Measurements from ENCODE around the gene CARMIL1. TPM values are rescaled to one million over a fixed set of nuclear protein-coding genes. Genes with fewer than 3 reads are reported as not detected.

The CARMIL1 gene
- polyA plus RNA-seq, 2 donors, result 6.9 to 9.5 TPM

DNA sequence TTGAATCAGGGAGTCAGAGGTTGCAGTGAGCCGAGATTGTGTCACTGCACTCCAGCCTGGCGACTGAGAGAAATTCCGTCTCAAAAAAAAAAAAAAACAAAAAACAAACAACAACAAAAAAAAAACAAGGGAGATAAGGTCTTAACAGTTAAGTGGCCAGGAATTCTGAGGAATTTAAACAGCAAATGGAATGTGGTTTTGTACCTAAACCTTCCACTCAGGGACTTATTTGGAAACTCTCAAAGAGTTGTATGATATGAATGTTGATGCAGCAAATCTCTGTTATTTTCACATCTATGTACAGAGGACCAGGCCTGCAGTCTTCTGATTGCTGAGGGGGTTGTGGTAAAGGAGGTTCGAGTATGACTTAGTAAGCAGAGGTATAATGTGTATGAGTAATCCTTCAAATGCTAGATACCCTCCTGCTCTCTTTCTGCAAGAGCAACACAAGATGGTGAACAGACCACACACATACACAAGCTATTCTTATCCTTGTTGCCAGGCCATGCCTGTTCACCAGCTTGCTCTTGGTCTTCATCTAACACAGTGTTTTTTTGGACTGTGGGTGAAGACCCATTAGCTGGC lies 197.9 kb downstream of the CARMIL1 start:
- peaks cover 0 to 2% of the 10 kb centered on the region in 2 donors for H3K36me3 ChIP-seq (ENCODE audit: control insufficient read depth in 2 of 2, insufficient read depth in 2 of 2, low read length in 1 of 2)
- H3K9me3 ChIP-seq (ENCODE audit: control insufficient read depth in 2 of 2, insufficient read depth in 1 of 2, low read depth in 1 of 2, low read length in 1 of 2), result no peaks in the 10 kb centered on the region
- H3K4me1 ChIP-seq (ENCODE audit: control insufficient read depth in 2 of 2, insufficient read depth in 2 of 2, low read length in 1 of 2), result no peaks in the 10 kb centered on the region
- no peak overlapping the region for H3K27ac ChIP-seq (ENCODE audit: low read depth in 2 of 2, low read length in 1 of 2)
- WGBS, 2 donors, result 79 to 84% methylated on average over 4 of the region's 4 CpGs
- no peak overlapping the region for H3K4me3 ChIP-seq (ENCODE audit: low read depth in 1 of 2, low read length in 2 of 2)
- no peaks in the 10 kb centered on the region for H3K27me3 ChIP-seq (ENCODE audit: control insufficient read depth in 1 of 2, insufficient read depth in 2 of 2, low read length in 2 of 2)

DNA sequence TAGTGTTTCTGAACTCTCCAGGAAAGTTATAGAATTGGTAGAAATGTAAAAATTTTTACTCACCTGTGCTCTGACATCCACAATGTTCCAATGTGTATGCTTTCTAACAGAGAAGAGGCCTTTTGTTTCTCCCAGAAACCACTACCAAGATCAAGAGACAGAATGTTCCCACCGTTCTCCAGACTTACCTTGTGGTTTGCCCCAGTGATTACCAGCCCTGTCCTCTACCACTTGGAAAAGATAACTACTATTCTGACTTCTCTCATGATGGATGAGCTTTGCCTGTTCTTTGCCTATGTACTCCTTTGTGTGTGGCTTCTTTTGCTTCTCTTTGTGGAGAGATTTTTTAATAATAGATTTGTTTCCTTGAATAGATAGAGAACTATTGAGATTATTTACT lies 199.8 kb downstream of the CARMIL1 start:
- no peaks in the 10 kb centered on the region for H3K27me3 ChIP-seq (ENCODE audit: control insufficient read depth in 1 of 2, insufficient read depth in 2 of 2, low read length in 2 of 2)
- H3K4me1 ChIP-seq (ENCODE audit: control insufficient read depth in 2 of 2, insufficient read depth in 2 of 2, low read length in 1 of 2), result no peaks in the 10 kb centered on the region
- H3K36me3 ChIP-seq (ENCODE audit: control insufficient read depth in 2 of 2, insufficient read depth in 2 of 2, low read length in 1 of 2), result peaks cover 0 to 2% of the 10 kb centered on the region in 2 donors
- no peak overlapping the region for H3K4me3 ChIP-seq (ENCODE audit: low read depth in 1 of 2, low read length in 2 of 2)
- H3K27ac ChIP-seq (ENCODE audit: low read depth in 2 of 2, low read length in 1 of 2), result no peak overlapping the region
- WGBS, 2 donors, result 47 to 59% methylated on average over 1 of the region's 1 CpG
- no peaks in the 10 kb centered on the region for H3K9me3 ChIP-seq (ENCODE audit: control insufficient read depth in 2 of 2, insufficient read depth in 1 of 2, low read depth in 1 of 2, low read length in 1 of 2)

DNA sequence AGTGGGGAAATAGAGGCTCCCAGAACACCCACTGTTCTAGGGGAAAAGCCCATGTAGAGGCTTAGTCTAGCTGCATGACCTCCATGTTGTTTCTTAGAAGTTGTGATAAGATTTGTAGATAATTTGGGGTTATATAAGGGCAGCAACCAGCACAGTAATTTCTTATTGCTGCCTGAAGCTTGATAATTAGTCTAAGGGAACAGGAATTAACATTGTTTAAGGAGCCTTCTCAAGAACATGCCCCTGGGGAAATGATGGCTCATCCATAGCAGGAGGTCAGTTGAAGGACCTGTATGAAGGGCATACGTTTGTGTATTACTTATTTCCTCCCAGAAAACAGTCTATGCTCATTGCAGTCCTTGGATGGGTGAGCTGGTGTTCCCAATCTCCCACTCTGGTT lies 202.1 kb downstream of the CARMIL1 start:
- Histone ChIP-seq H3K27ac (ENCODE audit: low read depth in 2 of 2, low read length in 1 of 2) (no peak overlapping the region), H3K36me3 (ENCODE audit: control insufficient read depth in 2 of 2, insufficient read depth in 2 of 2, low read length in 1 of 2) (peaks cover 0 to 1% of the 10 kb centered on the region in 2 donors), H3K4me3 (ENCODE audit: low read depth in 1 of 2, low read length in 2 of 2) (no peak overlapping the region), H3K27me3 (ENCODE audit: control insufficient read depth in 1 of 2, insufficient read depth in 2 of 2, low read length in 2 of 2) (no peaks in the 10 kb centered on the region), H3K9me3 (ENCODE audit: control insufficient read depth in 2 of 2, insufficient read depth in 1 of 2, low read depth in 1 of 2, low read length in 1 of 2) (no peaks in the 10 kb centered on the region), H3K4me1 (ENCODE audit: control insufficient read depth in 2 of 2, insufficient read depth in 2 of 2, low read length in 1 of 2) (no peaks in the 10 kb centered on the region)
- WGBS, 2 donors, result 78 to 82% methylated on average over 1 of the region's 1 CpG

GRCh38 chr6:25482996-25483395 lies 203.8 kb downstream of the CARMIL1 start:
- Histone ChIP-seq H3K9me3 (ENCODE audit: control insufficient read depth in 2 of 2, insufficient read depth in 1 of 2, low read depth in 1 of 2, low read length in 1 of 2) (no peaks in the 10 kb centered on the region), H3K27ac (ENCODE audit: low read depth in 2 of 2, low read length in 1 of 2) (no peak overlapping the region), H3K4me3 (ENCODE audit: low read depth in 1 of 2, low read length in 2 of 2) (no peak overlapping the region), H3K27me3 (ENCODE audit: control insufficient read depth in 1 of 2, insufficient read depth in 2 of 2, low read length in 2 of 2) (no peaks in the 10 kb centered on the region), H3K36me3 (ENCODE audit: control insufficient read depth in 2 of 2, insufficient read depth in 2 of 2, low read length in 1 of 2) (no peaks in the 10 kb centered on the region), H3K4me1 (ENCODE audit: control insufficient read depth in 2 of 2, insufficient read depth in 2 of 2, low read length in 1 of 2) (no peaks in the 10 kb centered on the region)
- WGBS, 2 donors, result 91 to 94% methylated on average over 1 of the region's 1 CpG

DNA sequence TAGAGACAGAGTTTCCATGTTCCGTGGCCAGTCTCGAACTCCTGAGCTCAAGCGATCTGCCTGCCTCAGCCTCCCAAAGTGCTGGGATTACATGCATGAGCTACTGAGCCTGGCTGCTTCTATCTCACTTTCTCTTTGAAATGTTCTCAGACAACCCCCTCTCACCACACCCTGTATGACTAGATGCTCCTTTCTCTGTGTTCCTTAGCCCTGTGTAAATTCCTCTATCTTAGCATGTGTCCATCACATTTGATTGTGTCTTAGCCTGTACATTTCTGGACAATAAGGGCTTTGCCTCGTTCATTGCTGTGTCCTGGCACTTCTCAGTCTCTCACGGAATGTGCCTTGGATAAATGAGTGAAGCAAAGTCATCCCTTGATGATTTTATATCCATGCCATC lies 204.8 kb downstream of the CARMIL1 start:
- H3K27me3 ChIP-seq (ENCODE audit: control insufficient read depth in 1 of 2, insufficient read depth in 2 of 2, low read length in 2 of 2), result no peaks in the 10 kb centered on the region
- 90 to 93% methylated on average over 5 of the region's 5 CpGs for WGBS, 2 donors
- H3K4me1 ChIP-seq (ENCODE audit: control insufficient read depth in 2 of 2, insufficient read depth in 2 of 2, low read length in 1 of 2), result no peaks in the 10 kb centered on the region
- no peaks in the 10 kb centered on the region for H3K36me3 ChIP-seq (ENCODE audit: control insufficient read depth in 2 of 2, insufficient read depth in 2 of 2, low read length in 1 of 2)
- no peak overlapping the region for H3K4me3 ChIP-seq (ENCODE audit: low read depth in 1 of 2, low read length in 2 of 2)
- H3K9me3 ChIP-seq (ENCODE audit: control insufficient read depth in 2 of 2, insufficient read depth in 1 of 2, low read depth in 1 of 2, low read length in 1 of 2), result no peaks in the 10 kb centered on the region
- no peak overlapping the region for H3K27ac ChIP-seq (ENCODE audit: low read depth in 2 of 2, low read length in 1 of 2)

DNA sequence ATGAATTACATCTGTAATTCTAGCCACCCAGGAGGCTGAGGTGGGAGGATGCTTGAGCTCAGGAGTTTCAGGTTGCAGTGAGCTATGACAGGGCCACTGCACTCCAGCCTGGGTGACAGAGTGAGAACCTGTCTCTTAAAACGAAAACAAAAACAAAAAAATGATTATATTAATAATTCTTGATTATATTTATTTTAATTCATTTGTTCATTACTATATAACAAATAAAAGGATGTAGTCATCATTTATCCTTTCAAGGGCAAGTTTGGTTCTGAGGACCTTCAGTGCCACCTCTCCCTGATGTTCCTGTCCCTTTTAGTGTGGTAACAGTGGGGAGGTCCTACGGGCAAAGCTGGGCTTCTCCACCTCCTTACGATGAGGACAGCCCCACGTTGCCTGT lies 205.7 kb downstream of the CARMIL1 start:
- no peak overlapping the region for H3K4me3 ChIP-seq (ENCODE audit: low read depth in 1 of 2, low read length in 2 of 2)
- no peaks in the 10 kb centered on the region for H3K27me3 ChIP-seq (ENCODE audit: control insufficient read depth in 1 of 2, insufficient read depth in 2 of 2, low read length in 2 of 2)
- H3K9me3 ChIP-seq (ENCODE audit: control insufficient read depth in 2 of 2, insufficient read depth in 1 of 2, low read depth in 1 of 2, low read length in 1 of 2), result no peaks in the 10 kb centered on the region
- H3K4me1 ChIP-seq (ENCODE audit: control insufficient read depth in 2 of 2, insufficient read depth in 2 of 2, low read length in 1 of 2), result no peaks in the 10 kb centered on the region
- no peaks in the 10 kb centered on the region for H3K36me3 ChIP-seq (ENCODE audit: control insufficient read depth in 2 of 2, insufficient read depth in 2 of 2, low read length in 1 of 2)
- no peak overlapping the region for H3K27ac ChIP-seq (ENCODE audit: low read depth in 2 of 2, low read length in 1 of 2)
- WGBS, 2 donors, result 84 to 91% methylated on average over 4 of the region's 4 CpGs

DNA sequence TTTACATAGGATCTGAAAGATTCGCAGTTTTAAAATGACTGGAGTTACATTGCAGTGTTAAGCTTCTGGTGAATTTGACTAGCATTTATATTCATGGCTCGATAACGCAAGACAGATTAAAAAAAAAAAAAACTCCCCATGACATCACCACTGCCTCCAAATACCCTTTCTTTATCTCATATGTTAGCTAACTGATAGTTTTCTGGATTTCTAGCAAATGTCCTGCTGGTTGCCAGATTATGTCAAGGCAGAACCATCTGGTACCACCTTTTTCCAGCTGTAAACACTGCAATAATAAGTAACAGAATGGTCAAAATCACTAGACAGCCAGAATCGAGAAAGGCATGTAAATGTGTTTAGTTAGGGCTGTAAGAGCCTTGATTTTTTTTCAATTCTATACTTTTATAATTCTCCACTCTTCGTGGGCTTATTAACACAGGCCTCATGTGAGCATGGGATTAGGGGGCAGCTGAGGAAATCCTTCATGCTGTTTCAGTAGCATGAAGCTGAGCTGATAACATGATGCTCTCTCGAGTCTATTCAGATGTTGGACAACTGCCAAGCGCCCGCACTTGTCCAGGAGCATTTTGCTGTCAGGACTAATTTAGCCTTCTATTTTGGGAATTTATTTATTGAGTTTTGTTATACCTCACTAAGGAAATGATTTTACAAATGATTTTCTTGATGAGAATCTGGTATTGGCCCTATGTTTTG lies 206.8 kb downstream of the CARMIL1 start:
- Histone ChIP-seq H3K36me3 (ENCODE audit: control insufficient read depth in 2 of 2, insufficient read depth in 2 of 2, low read length in 1 of 2) (no peaks in the 10 kb centered on the region), H3K4me1 (ENCODE audit: control insufficient read depth in 2 of 2, insufficient read depth in 2 of 2, low read length in 1 of 2) (no peaks in the 10 kb centered on the region), H3K4me3 (ENCODE audit: low read depth in 1 of 2, low read length in 2 of 2) (no peak overlapping the region), H3K27ac (ENCODE audit: low read depth in 2 of 2, low read length in 1 of 2) (no peak overlapping the region), H3K9me3 (ENCODE audit: control insufficient read depth in 2 of 2, insufficient read depth in 1 of 2, low read depth in 1 of 2, low read length in 1 of 2) (no peaks in the 10 kb centered on the region), H3K27me3 (ENCODE audit: control insufficient read depth in 1 of 2, insufficient read depth in 2 of 2, low read length in 2 of 2) (no peaks in the 10 kb centered on the region)
- 52 to 57% methylated on average over 8 of the region's 8 CpGs for WGBS, 2 donors

DNA sequence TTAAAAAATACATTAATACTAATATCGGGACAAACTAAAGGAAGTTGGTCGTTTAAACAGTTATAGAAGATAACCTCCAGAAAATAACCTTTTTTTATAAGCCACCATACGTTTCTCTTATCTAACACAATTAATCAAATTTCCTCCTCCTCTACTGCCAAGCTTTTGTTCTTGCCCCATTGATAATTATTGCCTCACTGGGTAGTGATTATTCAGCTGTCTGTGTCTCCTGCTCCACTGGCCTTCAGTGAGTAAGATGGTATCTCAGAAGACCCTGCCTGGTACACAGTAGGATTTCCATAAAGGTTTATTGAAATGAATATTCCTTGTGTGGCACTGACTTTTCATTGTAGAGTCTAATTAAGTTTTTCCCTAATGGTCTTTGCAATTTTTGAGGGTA lies 207.4 kb downstream of the CARMIL1 start:
- no peaks in the 10 kb centered on the region for H3K36me3 ChIP-seq (ENCODE audit: control insufficient read depth in 2 of 2, insufficient read depth in 2 of 2, low read length in 1 of 2)
- H3K4me1 ChIP-seq (ENCODE audit: control insufficient read depth in 2 of 2, insufficient read depth in 2 of 2, low read length in 1 of 2), result no peaks in the 10 kb centered on the region
- no peak overlapping the region for H3K4me3 ChIP-seq (ENCODE audit: low read depth in 1 of 2, low read length in 2 of 2)
- H3K27me3 ChIP-seq (ENCODE audit: control insufficient read depth in 1 of 2, insufficient read depth in 2 of 2, low read length in 2 of 2), result no peaks in the 10 kb centered on the region
- no peak overlapping the region for H3K27ac ChIP-seq (ENCODE audit: low read depth in 2 of 2, low read length in 1 of 2)
- WGBS, 2 donors, result 52 to 69% methylated on average over 3 of the region's 3 CpGs
- H3K9me3 ChIP-seq (ENCODE audit: control insufficient read depth in 2 of 2, insufficient read depth in 1 of 2, low read depth in 1 of 2, low read length in 1 of 2), result no peaks in the 10 kb centered on the region

DNA sequence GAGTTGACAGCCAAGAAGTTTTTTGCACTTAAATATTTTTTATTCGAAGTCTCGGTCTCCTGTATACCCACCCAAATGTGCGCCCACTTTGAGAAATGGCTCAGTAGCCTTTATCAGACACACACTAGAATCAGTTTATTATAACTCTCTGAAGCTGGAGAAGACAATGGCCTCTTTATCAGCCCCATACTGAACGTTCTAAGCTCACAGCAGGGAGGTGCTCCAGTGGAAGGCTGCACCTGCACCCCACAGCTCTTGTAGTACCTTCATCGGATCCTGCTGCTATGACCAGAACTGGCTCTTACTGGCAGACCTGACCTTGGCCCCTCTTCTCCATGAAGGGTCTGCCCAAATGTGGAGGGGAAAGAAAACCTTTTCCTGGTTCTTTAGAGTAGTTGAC lies 207.8 kb downstream of the CARMIL1 start:
- Histone ChIP-seq H3K27ac (ENCODE audit: low read depth in 2 of 2, low read length in 1 of 2) (no peak overlapping the region), H3K4me1 (ENCODE audit: control insufficient read depth in 2 of 2, insufficient read depth in 2 of 2, low read length in 1 of 2) (no peaks in the 10 kb centered on the region), H3K9me3 (ENCODE audit: control insufficient read depth in 2 of 2, insufficient read depth in 1 of 2, low read depth in 1 of 2, low read length in 1 of 2) (no peaks in the 10 kb centered on the region), H3K4me3 (ENCODE audit: low read depth in 1 of 2, low read length in 2 of 2) (no peak overlapping the region), H3K36me3 (ENCODE audit: control insufficient read depth in 2 of 2, insufficient read depth in 2 of 2, low read length in 1 of 2) (no peaks in the 10 kb centered on the region), H3K27me3 (ENCODE audit: control insufficient read depth in 1 of 2, insufficient read depth in 2 of 2, low read length in 2 of 2) (no peaks in the 10 kb centered on the region)
- WGBS, 2 donors, result 86 to 93% methylated on average over 5 of the region's 5 CpGs

- no peaks in the 10 kb centered on the region for H3K4me1 ChIP-seq (ENCODE audit: control insufficient read depth in 2 of 2, insufficient read depth in 2 of 2, low read length in 1 of 2)
- H3K36me3 ChIP-seq (ENCODE audit: control insufficient read depth in 2 of 2, insufficient read depth in 2 of 2, low read length in 1 of 2), result no peaks in the 10 kb centered on the region
- H3K27me3 ChIP-seq (ENCODE audit: control insufficient read depth in 1 of 2, insufficient read depth in 2 of 2, low read length in 2 of 2), result no peaks in the 10 kb centered on the region
- H3K27ac ChIP-seq (ENCODE audit: low read depth in 2 of 2, low read length in 1 of 2), result no peak overlapping the region
- 75 to 87% methylated on average over 3 of the region's 3 CpGs for WGBS, 2 donors
- no peaks in the 10 kb centered on the region for H3K9me3 ChIP-seq (ENCODE audit: control insufficient read depth in 2 of 2, insufficient read depth in 1 of 2, low read depth in 1 of 2, low read length in 1 of 2)
- H3K4me3 ChIP-seq (ENCODE audit: low read depth in 1 of 2, low read length in 2 of 2), result no peak overlapping the region
Measured at GRCh38 chr6:25488156-25488555, 209.0 kb downstream of the CARMIL1 start.

All from esophagus (tissue), 2 donors.